K562 (cell line): Measurements from ENCODE around the gene CLEC2D. TPM values are rescaled to one million over a fixed set of nuclear protein-coding genes. Genes with fewer than 3 reads are reported as not detected.
A peak's percentile ranks its signal among the peaks of the same experiment; 100 is the strongest.
"Not testable (repeated sequence)": the region's sequence is repeated elsewhere in the genome, so short reads cannot be mapped to it uniquely, and the experiment has no call there.

Source experiments
- CBFA2T2 ChIP-seq: fragments of 450-650 bp; conservative IDR thresholded peaks from 2 replicates; pipeline ENCODE4 v1.6.1; 2017; ENCODE audit warnings: mild to moderate bottlenecking
- CBFA2T3 ChIP-seq: fragments of 450-650 bp; IDR thresholded peaks from 2 replicates; pipeline ENCODE4 v1.6.1; 2017
- CC2D1A ChIP-seq: fragments of 450-650 bp; IDR thresholded peaks from 2 replicates; pipeline ENCODE4 v1.6.1; 2017; ENCODE audit warnings: mild to moderate bottlenecking
- CTBP1 ChIP-seq: fragments of 450-650 bp; IDR thresholded peaks from 2 replicates; pipeline ENCODE4 v1.6.1; 2016; ENCODE audit warnings: borderline replicate concordance
- CXXC5 ChIP-seq: fragments of 250-450 bp; sonication (Bioruptor Pico); IDR thresholded peaks from 2 replicates; pipeline ENCODE4 v1.8.0; 2022; ENCODE audit warnings: inconsistent platforms, mild to moderate bottlenecking, moderate library complexity
- DPF2 ChIP-seq: fragments of 450-650 bp; IDR thresholded peaks from 2 replicates; pipeline ENCODE4 v1.6.1; 2016
- FOXK2 ChIP-seq, 2 experiments: fragments of 450-650 bp; IDR thresholded peaks in 1 of 2; conservative IDR thresholded peaks in 1 of 2; 2 replicates each; pipeline ENCODE4 v1.6.1; 2016; ENCODE audit warnings: low read depth in 2 of 2, mild to moderate bottlenecking in 1 of 2
- FOXM1 ChIP-seq, 2 experiments: fragments of 450-650 bp in 1 of 2; sonication (generic) in 1 of 2; formaldehyde crosslinking in 1 of 2; IDR thresholded peaks; 2 replicates each; pipeline versions ENCODE4 v1.6.1 to v1.9.0; 2017 to 2022; ENCODE audit warnings: low read depth in 2 of 2, mild to moderate bottlenecking in 2 of 2, missing genetic modification reagents in 1 of 2, moderate library complexity in 1 of 2
- GATAD2B ChIP-seq: fragments of 450-650 bp; IDR thresholded peaks from 2 replicates; pipeline ENCODE4 v1.6.1; 2017; ENCODE audit warnings: mild to moderate bottlenecking, borderline replicate concordance
- KLF16 ChIP-seq: IDR thresholded peaks from 2 replicates; pipeline ENCODE4 v1.6.1; 2016; ENCODE audit warnings: antibody characterized with exemption
- POLR2AphosphoS5 ChIP-seq: IDR thresholded peaks from 2 replicates; pipeline ENCODE4 v1.6.1; 2011; ENCODE audit warnings: mild to moderate bottlenecking, low read depth, low read length, moderate library complexity; ENCODE audit not compliant: control insufficient read depth, insufficient read depth
- SMARCA4 ChIP-seq: fragments of 450-650 bp; IDR thresholded peaks from 2 replicates; pipeline ENCODE4 v1.6.1; 2016
- SMARCE1 ChIP-seq: fragments of 450-650 bp; IDR thresholded peaks from 2 replicates; pipeline ENCODE4 v1.7.1; 2016; ENCODE audit warnings: mild to moderate bottlenecking
- TAL1 ChIP-seq: fragments of 450-650 bp; IDR thresholded peaks from 2 replicates; pipeline ENCODE4 v1.6.1; 2016; ENCODE audit warnings: mild to moderate bottlenecking
- TEAD4 ChIP-seq, 2 experiments: sonication (generic) in 1 of 2; formaldehyde crosslinking in 1 of 2; IDR thresholded peaks; 2 replicates each; pipeline versions ENCODE4 v1.6.1 to v1.8.0; 2012 to 2022; ENCODE audit warnings: borderline replicate concordance in 1 of 2, inconsistent platforms in 1 of 2, low read length in 1 of 2, mild to moderate bottlenecking in 1 of 2, missing genetic modification reagents in 1 of 2
- TRIM24 ChIP-seq, 2 experiments: fragments of 450-650 bp; IDR thresholded peaks; 2 replicates each; pipeline ENCODE4 v1.6.1; 2016
- YY1 ChIP-seq, 3 experiments: IDR thresholded peaks; 2 replicates each; pipeline ENCODE4 v1.6.1; 2011; ENCODE audit warnings: low read length in 2 of 3, mild to moderate bottlenecking in 2 of 3, moderate library complexity in 2 of 3, borderline replicate concordance in 1 of 3, control low read depth in 1 of 3, low read depth in 1 of 3; ENCODE audit not compliant: insufficient read depth in 3 of 3, insufficient replicate concordance in 2 of 3, control insufficient read depth in 1 of 3, insufficient read length in 1 of 3; ENCODE audit errors: extremely low read depth in 1 of 3
- ZEB2 ChIP-seq: fragments of 450-650 bp; IDR thresholded peaks from 2 replicates; pipeline ENCODE4 v1.6.1; 2016
- polyA plus RNA-seq, 8 experiments: library from polyadenylated mRNA; depleted of rRNA in 4 of 8; stranded (reverse) in 5 of 8; unstranded in 3 of 8; fragments of >200 nt; fragmentation: Nextera tagmentation in 2 of 8; fragmentation: Illumina TruSeq in 1 of 8; extraction: Ambion mirVana in 2 of 8; extraction: Trizol in 1 of 8; gene quantifications; 2 replicates each; pipeline versions ENCODE4 v1.2.1 to v1.2.3, GENCODE V29; 2011 to 2014; ENCODE audit warnings: inconsistent platforms in 1 of 8, missing spikeins in 1 of 8
- total RNA-seq, 7 experiments: library from RNA; depleted of rRNA in 6 of 7; stranded (reverse); fragments of >200 nt in 6 of 7; fragmentation: Illumina TruSeq in 2 of 7; extraction: Trizol in 2 of 7; gene quantifications; 2 replicates each; pipeline versions ENCODE4 v1.2.1 to v1.2.3, GENCODE V29; 2011 to 2021; ENCODE audit warnings: low replicate concordance in 1 of 7

The CLEC2D gene
- total and polyA plus RNA-seq, 9 of the 15 experiments (the other 6 are each of a cell fraction or from before 2014, with no cell fraction given): 1.4 to 5.0 (median 2.2) TPM

GRCh38 chr12:9685366-9685765, 15.9 kb downstream of the CLEC2D start (continued):
- peak; percentile 90 for TF ChIP-seq CBFA2T2
- TF ChIP-seq TRIM24 (IDR thresholded peaks at IDR 0.05): peak; percentile 57 to 79; a peak in 3 of 4 replicates
- TF ChIP-seq GATAD2B: 0 out of 2 replicates have a peak, but pooled peaks have one; percentile 36
- peak in 2 of 3 experiments; percentile 34 to 68 for TF ChIP-seq YY1 (IDR thresholded peaks at IDR 0.05; ENCODE audit: borderline replicate concordance in 1 of 3, control insufficient read depth in 1 of 3, extremely low read depth in 1 of 3, insufficient read depth in 3 of 3, insufficient read length in 1 of 3, insufficient replicate concordance in 2 of 3, low read depth in 1 of 3, low read length in 2 of 3)
- peak; percentile 92 for TF ChIP-seq TAL1
- peak; percentile 75 for TF ChIP-seq SMARCE1
- peak; percentile 63; the same call in 1 of the 2 replicates for TF ChIP-seq KLF16
- TF ChIP-seq POLR2AphosphoS5: peak; percentile 78
- peak; percentile 79 for TF ChIP-seq FOXM1 (IDR thresholded peaks at IDR 0.05; ENCODE audit: low read depth)
- not testable (repeated sequence) for TF ChIP-seq FOXM1 (CRISPR knock-in tag; IDR thresholded peaks at IDR 0.05; ENCODE audit: low read depth); TEAD4 (CRISPR knock-in tag; IDR thresholded peaks at IDR 0.05; ENCODE audit: borderline replicate concordance)
- peak; percentile 93 for TF ChIP-seq CBFA2T3
- peak; percentile 88 for TF ChIP-seq TEAD4 (IDR thresholded peaks at IDR 0.05; ENCODE audit: low read length)
- peak; percentile 60; the same call in 1 of the 2 replicates for TF ChIP-seq CC2D1A
- peak; percentile 67 to 73; a peak in 3 of 4 replicates for TF ChIP-seq FOXK2 (conservative IDR thresholded peaks at IDR 0.05 in 1 of 2, IDR thresholded peaks at IDR 0.05 in 1 of 2; ENCODE audit: low read depth in 2 of 2)
- peak; percentile 38 for TF ChIP-seq CXXC5
- TF ChIP-seq CTBP1: peak; percentile 76
- TF ChIP-seq DPF2: peak; percentile 72
- peak; percentile 69 for TF ChIP-seq ZEB2
- peak; percentile 78 for TF ChIP-seq SMARCA4
